Panc1 (cell line): ENCODE measurements around the gene ATXN1. TPM values are rescaled to one million over a fixed set of nuclear protein-coding genes. Genes with fewer than 3 reads are reported as not detected.

Experiments used
- ATAC-seq: fragments of 200-7000 bp; cut with Tn5 transposase; 2 replicates; pipeline ENCODE4 v1.9.1; 2020; ENCODE audit warnings: mild to moderate bottlenecking, moderate library complexity
- BruUV-seq: library from RNA; stranded (reverse); fragments of 400-500 nt; replicated peaks from 2 replicates; lab custom pipeline; 2021; lab: Mats Ljungman, UMichigan
- CTCF ChIA-PET: fragments of 300-600 bp; sonication (Branson Sonifier 250); formaldehyde crosslinking; loops from one replicate; lab custom pipeline; 2022; ENCODE audit warnings: antibody characterized with exemption; lab: Charles Lee
- POLR2A ChIA-PET: fragments of 300-600 bp; sonication (Branson Sonifier 250); formaldehyde crosslinking; loops from one replicate; lab custom pipeline; 2022; ENCODE audit warnings: antibody characterized with exemption; lab: Charles Lee
- DNase-seq: peaks from one replicate; pipeline ENCODE4 v3.0.0-alpha.2; 2010; ENCODE audit warnings: low read depth, low spot score
- H3K27ac ChIP-seq: 2 replicates; pipeline ENCODE4 v1.5.1; 2011; ENCODE audit warnings: mild to moderate bottlenecking, low read length, inconsistent platforms
- H3K27me3 ChIP-seq: fragments of 200-500 bp; sonication (Bioruptor generic); 2 replicates; pipeline ENCODE4 v1.6.0; 2014; ENCODE audit warnings: low read length, inconsistent platforms; ENCODE audit not compliant: control insufficient read depth, insufficient read depth
- H3K36me3 ChIP-seq: fragments of 200-500 bp; sonication (Bioruptor generic); 2 replicates; pipeline ENCODE4 v1.5.1; 2014; ENCODE audit warnings: inconsistent platforms, mild to moderate bottlenecking, low read length, moderate library complexity; ENCODE audit not compliant: control insufficient read depth, insufficient read depth
- H3K4me1 ChIP-seq: 2 replicates; pipeline ENCODE4 v1.5.1; 2011; ENCODE audit warnings: inconsistent platforms, mild to moderate bottlenecking, low read length, moderate library complexity; ENCODE audit not compliant: control insufficient read depth, insufficient read depth
- H3K4me3 ChIP-seq, 2 experiments: 2 replicates each; pipeline ENCODE4 v1.5.1; 2011 to 2012; ENCODE audit warnings: low read depth in 2 of 2, low read length in 2 of 2, mild to moderate bottlenecking in 2 of 2, inconsistent platforms in 1 of 2, moderate library complexity in 1 of 2
- H3K9me3 ChIP-seq: fragments of 200-500 bp; sonication (Bioruptor generic); 2 replicates; pipeline ENCODE4 v1.5.1; 2014; ENCODE audit warnings: low read depth, mild to moderate bottlenecking, inconsistent platforms, low read length, moderate library complexity; ENCODE audit not compliant: control insufficient read depth, insufficient read depth
- CTCF ChIP-seq: fragments of 450-650 bp; IDR thresholded peaks from 2 replicates; pipeline ENCODE4 v1.5.1; 2017; ENCODE audit warnings: mild to moderate bottlenecking
- POLR2AphosphoS5 ChIP-seq: IDR thresholded peaks from 2 replicates; pipeline ENCODE4 v1.6.1; 2012; ENCODE audit warnings: mild to moderate bottlenecking, low read depth, low read length, moderate library complexity
- REST ChIP-seq, 2 experiments: IDR thresholded peaks; 2 replicates each; pipeline ENCODE4 v1.6.1; 2011 to 2012; ENCODE audit warnings: low read depth in 2 of 2, control low read depth in 1 of 2, low read length in 1 of 2, mild to moderate bottlenecking in 1 of 2, moderate library complexity in 1 of 2; ENCODE audit not compliant: insufficient read depth in 1 of 2
- SIN3A ChIP-seq: IDR thresholded peaks from 2 replicates; pipeline ENCODE4 v1.6.1; 2012; ENCODE audit warnings: low read depth, mild to moderate bottlenecking, low read length, moderate library complexity, borderline replicate concordance; ENCODE audit not compliant: insufficient read depth
- TCF7L2 ChIP-seq: IDR thresholded peaks from 2 replicates; pipeline ENCODE4 v1.6.1; 2011; ENCODE audit warnings: mild to moderate bottlenecking, low read depth, low read length, inconsistent platforms
- in situ Hi-C: cut with HindIII; loops from 2 replicates; pipeline ENCODE4 v1.10.0; 2016; ENCODE audit warnings: low sequenced_read_pairs, low pct_unique_long_range_greater_than_20kb
- intact Hi-C: fragments of 100-400 bp; cut with micrococcal nuclease; formaldehyde crosslinking; loops from one replicate; pipeline ENCODE4 v1.10.0; 2022; ENCODE audit not compliant: unreplicated experiment
- total RNA-seq: library from RNA; stranded (reverse); gene quantifications from one replicate; pipeline ENCODE4 v1.2.1, GENCODE V29; 2021; ENCODE audit not compliant: unreplicated experiment

The ATXN1 gene
- total RNA-seq, 1 experiment from 2014 or later, result 67.1 TPM

- no peaks in the 10 kb centered on the region for H3K9me3 ChIP-seq
- H3K36me3 ChIP-seq, result peaks cover 5% of the 10 kb centered on the region; the same call in 1 of the 2 replicates
- CTCF ChIA-PET, result interaction anchor here (1.5 kb wide), 1 partner anchor 17 kb away, joined by 5 read pairs; no protein-coding TSS in a partner anchor
- H3K4me1 ChIP-seq, result peaks cover 70% of the 10 kb centered on the region
- no peak for ATAC-seq
- no TSS peak for BruUV-seq
- POLR2A ChIA-PET, result interaction anchor here (3.3 kb wide), 1 partner anchor 12 kb away, joined by 11 read pairs; no protein-coding TSS in a partner anchor
- TF ChIP-seq TCF7L2 (no peak), POLR2AphosphoS5 (no peak), CTCF (no peak), SIN3A (no peak), REST (IDR thresholded peaks at IDR 0.05; ENCODE audit: insufficient read depth in 1 of 2, low read depth in 2 of 2, low read length in 1 of 2) (no peak)
- no peaks in the 10 kb centered on the region for H3K27me3 ChIP-seq
- no peak for DNase-seq
- H3K4me3 ChIP-seq, result no peak overlapping the region
- intact Hi-C loops (no loop called here), in situ Hi-C loops (no loop called here)
- no peak overlapping the region for H3K27ac ChIP-seq
Measured at GRCh38 chr6:16746401-16746800, 14.9 kb downstream of the ATXN1 start.

GRCh38 chr6:16743664-16744210 is 17.5 kb downstream of the ATXN1 start:
- DNase-seq, result no peak
- no peak overlapping the region for H3K4me3 ChIP-seq
- in situ Hi-C loops, result no loop called here
- peak overlapping the region; percentile 52 for H3K27ac ChIP-seq
- CTCF ChIA-PET, result no interaction called here
- H3K27me3 ChIP-seq, result no peaks in the 10 kb centered on the region
- BruUV-seq, result no TSS peak
- no peak for ATAC-seq
- intact Hi-C loops, result no loop called here
- POLR2A ChIA-PET, result no interaction called here
- H3K36me3 ChIP-seq, result peaks cover 2% of the 10 kb centered on the region; the same call in 1 of the 2 replicates
- H3K9me3 ChIP-seq, result no peaks in the 10 kb centered on the region
- TF ChIP-seq CTCF, result no peak
- TF ChIP-seq TCF7L2, result no peak
- no peak for TF ChIP-seq POLR2AphosphoS5
- TF ChIP-seq REST (IDR thresholded peaks at IDR 0.05; ENCODE audit: insufficient read depth in 1 of 2, low read depth in 2 of 2, low read length in 1 of 2), result no peak
- no peak for TF ChIP-seq SIN3A
- peaks cover 70% of the 10 kb centered on the region for H3K4me1 ChIP-seq
